Right lobe of liver (tissue), 6 donors: ENCODE data around the gene NCOA5. TPM values are rescaled to one million over a fixed set of nuclear protein-coding genes. Genes with fewer than 3 reads are reported as not detected.

Source experiments
- ATAC-seq, 4 donors: fragments of 200-7000 bp; cut with Tn5 transposase; one replicate each; pipeline ENCODE4 v1.9.1; 2020; ENCODE audit warnings: mild to moderate bottlenecking in 4 of 4, moderate library complexity in 4 of 4
- DNase-seq, 3 donors: peaks; one replicate each; pipeline ENCODE4 v3.0.0-alpha.2; 2020
- H3K27ac ChIP-seq, 3 donors: fragments of 200-600 bp; one replicate each; pipeline ENCODE4 v1.8.0; 2022
- H3K27me3 ChIP-seq, 2 donors: fragments of 200-600 bp; one replicate each; pipeline ENCODE4 v1.8.0; 2022
- H3K36me3 ChIP-seq, 4 donors: fragments of 200-600 bp; sonication (generic) in 1 of 4; one replicate each; pipeline versions ENCODE4 v1.5.1 to v1.8.0; 2017 to 2022; ENCODE audit warnings: control low read depth in 1 of 4
- H3K4me1 ChIP-seq, 4 donors: fragments of 200-600 bp; sonication (generic) in 1 of 4; one replicate each; pipeline versions ENCODE4 v1.5.1 to v1.8.0; 2017 to 2022; ENCODE audit warnings: control low read depth in 1 of 4
- H3K4me3 ChIP-seq, 3 donors: fragments of 200-600 bp; one replicate each; pipeline ENCODE4 v1.8.0; 2022
- H3K9me3 ChIP-seq, 4 donors: fragments of 200-600 bp; sonication (generic) in 1 of 4; one replicate each; pipeline versions ENCODE4 v1.5.1 to v1.8.0; 2017 to 2022; ENCODE audit warnings: control low read depth in 1 of 4
- POLR2A ChIP-seq: fragments of 450-650 bp; IDR thresholded peaks from one replicate; pipeline ENCODE4 v1.6.1; 2017; ENCODE audit warnings: antibody characterized with exemption, mild to moderate bottlenecking
- WGBS: methylation state at CpG from one replicate; pipeline ENCODE4 v1.1.6; 2018; ENCODE audit warnings: low coverage, low lambda C conversion rate; ENCODE audit not compliant: insufficient coverage; ENCODE audit errors: missing lambda C conversion rate; 5-methylcytosine and 5-hydroxymethylcytosine counted together
- intact Hi-C, 2 donors: fragments of 100-400 bp; cut with DNase I; formaldehyde crosslinking; loops; one replicate each; pipeline versions ENCODE4 v1.11.2 to v1.14.1; 2022
- total RNA-seq, 6 experiments: library from RNA; depleted of rRNA in 2 of 6; stranded (reverse); fragments of >200 nt in 2 of 6; fragmentation: NEBNext Ultra II Directional in 3 of 6; extraction: Animal tissue kit (Norgen Biotek cat#: 25700) in 3 of 6; gene quantifications; one replicate each; pipeline versions ENCODE4 v1.1.0 to v1.2.4, GENCODE V29; 2016 to 2023
- TF ChIP-seq, protein P1 (sequence below), 4 donors: fragments of 200-600 bp in 3 of 4; fragments of 450-650 bp in 1 of 4; IDR thresholded peaks; one replicate each; pipeline versions ENCODE4 v1.5.1 to v1.8.0; 2016 to 2022; ENCODE audit warnings: antibody characterized with exemption in 4 of 4, mild to moderate bottlenecking in 2 of 4
- donor health status: DM: no; HTN: yes; CAD: no.
- donor health status: DM: no; HTN: no; CAD: no.
- donor health status: DM: no; HTN: no; CAD: no.
- donor health status: DM: no; HTN: yes; CAD: no.
- donor health status: DM: no; HTN: yes; CAD: no.

NCOA5 gene
- total RNA-seq, 6 experiments from 2014 or later, result 5.1 to 10.4 (median 8.8) TPM

GRCh38 chr20:46047821-46048220 is 41.9 kb downstream of the NCOA5 start:
- intact Hi-C loops, result no loop called here
- Histone ChIP-seq H3K4me1 (no peaks in the 10 kb centered on the region), H3K27ac (no peak overlapping the region), H3K4me3 (no peak overlapping the region), H3K36me3 (no peaks in the 10 kb centered on the region), H3K27me3 (no peaks in the 10 kb centered on the region), H3K9me3 (no peaks in the 10 kb centered on the region)
- no CpG with 5 or more reads among the region's 8 CpGs for WGBS
- no peak for TF ChIP-seq POLR2A
- TF ChIP-seq, protein P1, sequence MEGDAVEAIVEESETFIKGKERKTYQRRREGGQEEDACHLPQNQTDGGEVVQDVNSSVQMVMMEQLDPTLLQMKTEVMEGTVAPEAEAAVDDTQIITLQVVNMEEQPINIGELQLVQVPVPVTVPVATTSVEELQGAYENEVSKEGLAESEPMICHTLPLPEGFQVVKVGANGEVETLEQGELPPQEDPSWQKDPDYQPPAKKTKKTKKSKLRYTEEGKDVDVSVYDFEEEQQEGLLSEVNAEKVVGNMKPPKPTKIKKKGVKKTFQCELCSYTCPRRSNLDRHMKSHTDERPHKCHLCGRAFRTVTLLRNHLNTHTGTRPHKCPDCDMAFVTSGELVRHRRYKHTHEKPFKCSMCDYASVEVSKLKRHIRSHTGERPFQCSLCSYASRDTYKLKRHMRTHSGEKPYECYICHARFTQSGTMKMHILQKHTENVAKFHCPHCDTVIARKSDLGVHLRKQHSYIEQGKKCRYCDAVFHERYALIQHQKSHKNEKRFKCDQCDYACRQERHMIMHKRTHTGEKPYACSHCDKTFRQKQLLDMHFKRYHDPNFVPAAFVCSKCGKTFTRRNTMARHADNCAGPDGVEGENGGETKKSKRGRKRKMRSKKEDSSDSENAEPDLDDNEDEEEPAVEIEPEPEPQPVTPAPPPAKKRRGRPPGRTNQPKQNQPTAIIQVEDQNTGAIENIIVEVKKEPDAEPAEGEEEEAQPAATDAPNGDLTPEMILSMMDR (IDR thresholded peaks at IDR 0.05), result no peak
- DNase-seq (no peak), ATAC-seq (no peak)

DNA sequence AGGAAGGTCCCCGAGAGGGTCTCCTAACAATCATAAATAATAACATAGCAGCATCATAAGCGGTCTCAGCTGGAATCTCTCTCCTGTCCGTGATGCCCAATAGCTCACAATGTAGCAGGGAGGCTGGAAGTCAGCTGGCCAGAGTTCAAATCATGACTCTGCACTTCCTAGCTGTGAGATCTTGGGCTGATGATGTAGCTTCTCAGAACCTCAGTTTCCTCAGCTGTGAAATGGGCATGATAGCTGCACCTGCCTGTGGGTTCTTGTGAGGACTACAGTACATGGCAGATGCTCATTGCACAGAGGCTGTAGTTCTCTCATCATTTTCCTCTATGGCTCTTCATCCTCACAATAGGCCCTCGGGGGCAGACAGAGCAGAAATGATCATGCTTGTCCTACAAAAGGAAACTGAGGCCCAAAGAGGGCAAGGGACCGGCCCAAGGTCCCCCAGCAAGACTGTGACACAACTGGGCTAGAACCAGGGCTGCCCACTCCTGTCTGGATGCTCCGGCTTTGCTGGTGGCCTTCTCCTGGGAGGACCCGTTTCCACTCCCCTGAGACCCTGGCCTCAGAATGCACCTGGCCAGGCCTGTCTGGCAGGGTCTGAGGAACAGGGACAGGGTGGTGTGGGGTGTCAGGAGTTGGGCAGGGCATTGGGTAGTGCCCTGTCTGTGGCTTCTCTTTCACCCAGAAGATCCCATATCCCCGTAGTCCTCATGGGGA is 43.0 kb downstream of the NCOA5 start:
- Histone ChIP-seq H3K4me3 (no peak overlapping the region), H3K9me3 (no peaks in the 10 kb centered on the region), H3K4me1 (no peaks in the 10 kb centered on the region), H3K27me3 (no peaks in the 10 kb centered on the region), H3K36me3 (no peaks in the 10 kb centered on the region), H3K27ac (no peak overlapping the region)
- 38% methylated on average over 2 of the region's 8 CpGs for WGBS
- DNase-seq, result no peak
- intact Hi-C loops, result no loop called here
- TF ChIP-seq POLR2A, result no peak
- TF ChIP-seq, protein P1 (IDR thresholded peaks at IDR 0.05), result no peak
- no peak for ATAC-seq

DNA sequence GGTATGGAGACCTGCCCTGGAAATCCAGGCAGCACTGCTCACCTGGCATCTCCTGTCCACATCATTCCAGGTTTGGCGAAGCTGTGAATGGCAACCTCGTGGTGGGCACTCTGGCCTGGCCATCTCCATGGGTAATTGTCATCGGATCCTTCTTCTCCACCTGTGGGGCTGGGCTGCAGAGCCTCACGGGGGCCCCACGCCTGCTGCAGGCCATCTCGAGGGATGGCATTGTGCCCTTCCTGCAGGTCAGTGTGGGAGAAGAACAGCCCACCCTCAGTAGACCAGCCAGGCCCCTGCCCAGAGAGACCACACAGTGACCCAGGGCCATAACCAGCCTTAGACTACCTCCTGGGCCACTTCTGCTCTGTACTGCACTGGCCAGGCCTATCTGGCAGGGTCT is 44.9 kb downstream of the NCOA5 start:
- H3K27ac ChIP-seq, result no peak overlapping the region
- DNase-seq, result no peak
- no peaks in the 10 kb centered on the region for H3K4me1 ChIP-seq
- no peak overlapping the region for H3K4me3 ChIP-seq
- intact Hi-C loops, result no loop called here
- H3K9me3 ChIP-seq, result no peaks in the 10 kb centered on the region
- WGBS, result 33% methylated on average over 4 of the region's 6 CpGs
- no peak for ATAC-seq
- H3K27me3 ChIP-seq, result no peaks in the 10 kb centered on the region
- TF ChIP-seq POLR2A, result no peak
- TF ChIP-seq, protein P1 (IDR thresholded peaks at IDR 0.05), result no peak
- no peaks in the 10 kb centered on the region for H3K36me3 ChIP-seq

DNA sequence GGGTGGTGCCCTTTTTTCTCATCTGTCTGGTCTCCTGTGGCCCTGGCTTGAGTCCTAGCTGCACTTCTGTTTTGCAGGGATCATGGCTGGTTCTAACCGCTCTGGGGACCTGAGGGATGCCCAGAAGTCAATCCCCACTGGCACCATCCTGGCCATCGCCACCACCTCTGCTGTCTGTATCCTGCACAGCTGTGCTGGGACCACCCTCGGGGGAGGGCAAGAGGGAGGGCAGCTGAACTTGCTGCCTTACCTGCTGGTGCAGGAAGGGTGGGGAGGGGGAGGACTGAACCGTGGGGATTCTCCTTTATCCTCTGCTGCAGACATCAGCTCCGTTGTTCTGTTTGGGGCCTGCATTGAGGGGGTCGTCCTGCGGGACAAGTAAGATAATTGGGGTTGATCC is 46.2 kb downstream of the NCOA5 start:
- Histone ChIP-seq H3K27me3 (no peaks in the 10 kb centered on the region), H3K9me3 (no peaks in the 10 kb centered on the region), H3K36me3 (no peaks in the 10 kb centered on the region), H3K4me3 (no peak overlapping the region), H3K27ac (no peak overlapping the region), H3K4me1 (no peaks in the 10 kb centered on the region)
- intact Hi-C loops, result no loop called here
- 8% methylated on average over 2 of the region's 7 CpGs for WGBS
- TF ChIP-seq, protein P1 (IDR thresholded peaks at IDR 0.05), result no peak
- no peak for TF ChIP-seq POLR2A
- DNase-seq (no peak), ATAC-seq (no peak)
